Measurements from ENCODE around the gene CDHR1. TPM values are rescaled to one million over a fixed set of nuclear protein-coding genes. Genes with fewer than 3 reads are reported as not detected.
A peak's percentile ranks its signal among the peaks of the same experiment; 100 is the strongest.

The CDHR1 gene
- polyA plus RNA-seq, 3 donors, result not detected

GRCh38 chr10:84156009-84156408 is 38.3 kb upstream of the CDHR1 start:
- no peak overlapping the region for H3K4me2 ChIP-seq (replicated peaks; ENCODE audit: extremely low read depth, low read length, poor library complexity, severe bottlenecking)
- WGBS (ENCODE audit: insufficient coverage), result no CpG with 5 or more reads among the region's 2 CpGs
- intact Hi-C loops (cut with micrococcal nuclease), result no loop called here
- H2AFZ ChIP-seq (ENCODE audit: insufficient read depth, low read depth, low read length, poor library complexity, severe bottlenecking), result no peak overlapping the region
- no peaks in the 10 kb centered on the region for H3K79me2 ChIP-seq (ENCODE audit: insufficient read depth, low read length)
- H4K20me1 ChIP-seq (ENCODE audit: insufficient read depth, low read length), result no peaks in the 10 kb centered on the region
- TF ChIP-seq, protein P1, sequence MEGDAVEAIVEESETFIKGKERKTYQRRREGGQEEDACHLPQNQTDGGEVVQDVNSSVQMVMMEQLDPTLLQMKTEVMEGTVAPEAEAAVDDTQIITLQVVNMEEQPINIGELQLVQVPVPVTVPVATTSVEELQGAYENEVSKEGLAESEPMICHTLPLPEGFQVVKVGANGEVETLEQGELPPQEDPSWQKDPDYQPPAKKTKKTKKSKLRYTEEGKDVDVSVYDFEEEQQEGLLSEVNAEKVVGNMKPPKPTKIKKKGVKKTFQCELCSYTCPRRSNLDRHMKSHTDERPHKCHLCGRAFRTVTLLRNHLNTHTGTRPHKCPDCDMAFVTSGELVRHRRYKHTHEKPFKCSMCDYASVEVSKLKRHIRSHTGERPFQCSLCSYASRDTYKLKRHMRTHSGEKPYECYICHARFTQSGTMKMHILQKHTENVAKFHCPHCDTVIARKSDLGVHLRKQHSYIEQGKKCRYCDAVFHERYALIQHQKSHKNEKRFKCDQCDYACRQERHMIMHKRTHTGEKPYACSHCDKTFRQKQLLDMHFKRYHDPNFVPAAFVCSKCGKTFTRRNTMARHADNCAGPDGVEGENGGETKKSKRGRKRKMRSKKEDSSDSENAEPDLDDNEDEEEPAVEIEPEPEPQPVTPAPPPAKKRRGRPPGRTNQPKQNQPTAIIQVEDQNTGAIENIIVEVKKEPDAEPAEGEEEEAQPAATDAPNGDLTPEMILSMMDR (IDR thresholded peaks at IDR 0.05), result no peak
- Mint-ChIP-seq H3K4me1 (peaks cover 25% of the 10 kb centered on the region), H3K4me3 (no peak overlapping the region), H3K27me3 (ENCODE audit: low read depth in 3 of 3) (peaks cover 7 to 12% (median 11%) of the 10 kb centered on the region in 3 donors), H3K36me3 (peaks cover 45 to 51% of the 10 kb centered on the region in 2 donors), H3K9me3 (peaks cover 0 to 1% (median 0%) of the 10 kb centered on the region in 7 donors), H3K27ac (peak overlapping the region in 6 of 7 donors; percentile 30 to 68 (median 40))
- H3K27me3 ChIP-seq (ENCODE audit: control insufficient read depth in 2 of 2, insufficient read depth in 2 of 2, low read length in 2 of 2), result peaks cover 7% of the 10 kb centered on the region in 2 donors
- DNase-seq, result no peak
- H3K9me3 ChIP-seq (replicated peaks in 1 of 2; ENCODE audit: control insufficient read depth in 1 of 2, insufficient read depth in 1 of 2, low read length in 2 of 2), result no peaks in the 10 kb centered on the region
- no peak overlapping the region for H3K4me3 ChIP-seq (replicated peaks in 1 of 3; ENCODE audit: low read depth in 2 of 3, low read length in 3 of 3)
- peaks cover 41 to 49% of the 10 kb centered on the region in 2 donors for H3K36me3 ChIP-seq (replicated peaks in 1 of 2; ENCODE audit: control insufficient read depth in 1 of 2, insufficient read depth in 2 of 2, low read length in 2 of 2)
- no peak overlapping the region for H3K27ac ChIP-seq (ENCODE audit: low read depth in 1 of 2, low read length in 2 of 2)
- H3K9ac ChIP-seq (ENCODE audit: insufficient read depth, low read length, poor library complexity, severe bottlenecking), result no peak overlapping the region
- peaks cover 7 to 18% of the 10 kb centered on the region in 2 donors for H3K4me1 ChIP-seq (ENCODE audit: control insufficient read depth in 1 of 2, insufficient read depth in 2 of 2, low read length in 2 of 2)

GRCh38 chr10:84156768-84157167 is 37.6 kb upstream of the CDHR1 start:
- Mint-ChIP-seq H3K36me3 (peaks cover 38 to 43% of the 10 kb centered on the region in 2 donors), H3K9me3 (peaks cover 0 to 1% (median 0%) of the 10 kb centered on the region in 7 donors), H3K4me3 (peak overlapping the region in 1 of 2 donors; percentile 6), H3K4me1 (peaks cover 25% of the 10 kb centered on the region), H3K27ac (peak overlapping the region; percentile 64 to 86 (median 81)), H3K27me3 (ENCODE audit: low read depth in 3 of 3) (peaks cover 7 to 16% (median 11%) of the 10 kb centered on the region in 3 donors)
- DNase-seq, result peak; percentile 87 to 96 (median 90)
- Histone ChIP-seq H3K9ac (ENCODE audit: insufficient read depth, low read length, poor library complexity, severe bottlenecking) (no peak overlapping the region), H3K4me3 (replicated peaks in 1 of 3; ENCODE audit: low read depth in 2 of 3, low read length in 3 of 3) (no peak overlapping the region), H3K36me3 (replicated peaks in 1 of 2; ENCODE audit: control insufficient read depth in 1 of 2, insufficient read depth in 2 of 2, low read length in 2 of 2) (peaks cover 33 to 42% of the 10 kb centered on the region in 2 donors), H3K27me3 (ENCODE audit: control insufficient read depth in 2 of 2, insufficient read depth in 2 of 2, low read length in 2 of 2) (peaks cover 7% of the 10 kb centered on the region in 2 donors), H3K4me2 (replicated peaks; ENCODE audit: extremely low read depth, low read length, poor library complexity, severe bottlenecking) (peak overlapping the region; percentile 10), H2AFZ (ENCODE audit: insufficient read depth, low read depth, low read length, poor library complexity, severe bottlenecking) (no peak overlapping the region), H4K20me1 (ENCODE audit: insufficient read depth, low read length) (no peaks in the 10 kb centered on the region), H3K27ac (ENCODE audit: low read depth in 1 of 2, low read length in 2 of 2) (no peak overlapping the region), H3K4me1 (ENCODE audit: control insufficient read depth in 1 of 2, insufficient read depth in 2 of 2, low read length in 2 of 2) (peaks cover 7 to 18% of the 10 kb centered on the region in 2 donors), H3K9me3 (replicated peaks in 1 of 2; ENCODE audit: control insufficient read depth in 1 of 2, insufficient read depth in 1 of 2, low read length in 2 of 2) (no peaks in the 10 kb centered on the region), H3K79me2 (ENCODE audit: insufficient read depth, low read length) (no peaks in the 10 kb centered on the region)
- intact Hi-C loops (cut with micrococcal nuclease), result no loop called here
- WGBS (ENCODE audit: insufficient coverage), result 0% methylated on average over 2 of the region's 10 CpGs
- TF ChIP-seq, protein P1 (IDR thresholded peaks at IDR 0.05), result no peak

Measured in CD14-positive monocyte (primary cell).